Panc1 (cell line): Measurements from ENCODE around the gene BTN3A1. TPM values are rescaled to one million over a fixed set of nuclear protein-coding genes. Genes with fewer than 3 reads are reported as not detected.

Experiments used
- ATAC-seq: fragments of 200-7000 bp; cut with Tn5 transposase; 2 replicates; pipeline ENCODE4 v1.9.1; 2020; ENCODE audit warnings: mild to moderate bottlenecking, moderate library complexity
- BruUV-seq: library from RNA; stranded (reverse); fragments of 400-500 nt; replicated peaks from 2 replicates; lab custom pipeline; 2021; lab: Mats Ljungman, UMichigan
- CTCF ChIA-PET: fragments of 300-600 bp; sonication (Branson Sonifier 250); formaldehyde crosslinking; loops from one replicate; lab custom pipeline; 2022; ENCODE audit warnings: antibody characterized with exemption; lab: Charles Lee
- POLR2A ChIA-PET: fragments of 300-600 bp; sonication (Branson Sonifier 250); formaldehyde crosslinking; loops from one replicate; lab custom pipeline; 2022; ENCODE audit warnings: antibody characterized with exemption; lab: Charles Lee
- DNase-seq: peaks from one replicate; pipeline ENCODE4 v3.0.0-alpha.2; 2010; ENCODE audit warnings: low read depth, low spot score
- H3K27ac ChIP-seq: 2 replicates; pipeline ENCODE4 v1.5.1; 2011; ENCODE audit warnings: mild to moderate bottlenecking, low read length, inconsistent platforms
- H3K27me3 ChIP-seq: fragments of 200-500 bp; sonication (Bioruptor generic); 2 replicates; pipeline ENCODE4 v1.6.0; 2014; ENCODE audit warnings: low read length, inconsistent platforms; ENCODE audit not compliant: control insufficient read depth, insufficient read depth
- H3K36me3 ChIP-seq: fragments of 200-500 bp; sonication (Bioruptor generic); 2 replicates; pipeline ENCODE4 v1.5.1; 2014; ENCODE audit warnings: inconsistent platforms, mild to moderate bottlenecking, low read length, moderate library complexity; ENCODE audit not compliant: control insufficient read depth, insufficient read depth
- H3K4me1 ChIP-seq: 2 replicates; pipeline ENCODE4 v1.5.1; 2011; ENCODE audit warnings: inconsistent platforms, mild to moderate bottlenecking, low read length, moderate library complexity; ENCODE audit not compliant: control insufficient read depth, insufficient read depth
- H3K4me3 ChIP-seq, 2 experiments: 2 replicates each; pipeline ENCODE4 v1.5.1; 2011 to 2012; ENCODE audit warnings: low read depth in 2 of 2, low read length in 2 of 2, mild to moderate bottlenecking in 2 of 2, inconsistent platforms in 1 of 2, moderate library complexity in 1 of 2
- H3K9me3 ChIP-seq: fragments of 200-500 bp; sonication (Bioruptor generic); 2 replicates; pipeline ENCODE4 v1.5.1; 2014; ENCODE audit warnings: low read depth, mild to moderate bottlenecking, inconsistent platforms, low read length, moderate library complexity; ENCODE audit not compliant: control insufficient read depth, insufficient read depth
- POLR2AphosphoS5 ChIP-seq: IDR thresholded peaks from 2 replicates; pipeline ENCODE4 v1.6.1; 2012; ENCODE audit warnings: mild to moderate bottlenecking, low read depth, low read length, moderate library complexity
- REST ChIP-seq, 2 experiments: IDR thresholded peaks; 2 replicates each; pipeline ENCODE4 v1.6.1; 2011 to 2012; ENCODE audit warnings: low read depth in 2 of 2, control low read depth in 1 of 2, low read length in 1 of 2, mild to moderate bottlenecking in 1 of 2, moderate library complexity in 1 of 2; ENCODE audit not compliant: insufficient read depth in 1 of 2
- SIN3A ChIP-seq: IDR thresholded peaks from 2 replicates; pipeline ENCODE4 v1.6.1; 2012; ENCODE audit warnings: low read depth, mild to moderate bottlenecking, low read length, moderate library complexity, borderline replicate concordance; ENCODE audit not compliant: insufficient read depth
- TCF7L2 ChIP-seq: IDR thresholded peaks from 2 replicates; pipeline ENCODE4 v1.6.1; 2011; ENCODE audit warnings: mild to moderate bottlenecking, low read depth, low read length, inconsistent platforms
- in situ Hi-C: cut with HindIII; loops from 2 replicates; pipeline ENCODE4 v1.10.0; 2016; ENCODE audit warnings: low sequenced_read_pairs, low pct_unique_long_range_greater_than_20kb
- intact Hi-C: fragments of 100-400 bp; cut with micrococcal nuclease; formaldehyde crosslinking; loops from one replicate; pipeline ENCODE4 v1.10.0; 2022; ENCODE audit not compliant: unreplicated experiment
- total RNA-seq: library from RNA; stranded (reverse); gene quantifications from one replicate; pipeline ENCODE4 v1.2.1, GENCODE V29; 2021; ENCODE audit not compliant: unreplicated experiment
- TF ChIP-seq, protein P1 (sequence below): fragments of 450-650 bp; IDR thresholded peaks from 2 replicates; pipeline ENCODE4 v1.5.1; 2017; ENCODE audit warnings: mild to moderate bottlenecking

The BTN3A1 gene
- total RNA-seq, 1 experiment from 2014 or later, result 5.0 TPM

DNA sequence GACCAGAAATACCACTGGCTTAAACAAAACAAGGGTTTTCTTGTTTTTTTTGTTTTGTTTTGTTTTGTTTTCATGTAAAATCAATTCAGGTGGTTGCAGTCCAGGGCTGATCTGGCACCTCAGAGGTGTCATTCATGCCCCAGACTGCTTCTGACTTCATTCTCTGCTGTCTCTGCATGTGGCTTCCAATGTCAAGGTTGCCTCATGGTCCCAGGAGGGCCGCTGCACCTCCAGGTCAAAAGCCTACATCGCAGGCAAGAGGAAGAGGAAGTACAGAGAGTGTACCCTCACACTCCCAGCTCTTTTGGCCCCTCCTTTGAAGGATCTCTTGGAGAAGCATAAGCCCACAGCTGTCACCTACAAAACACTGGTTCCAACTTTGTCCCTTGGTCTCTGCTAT lies 1.4 kb upstream of the BTN3A1 start:
- no peaks in the 10 kb centered on the region for H3K9me3 ChIP-seq
- H3K4me1 ChIP-seq, result no peaks in the 10 kb centered on the region
- H3K36me3 ChIP-seq, result no peaks in the 10 kb centered on the region
- no peak for ATAC-seq
- no TSS peak for BruUV-seq
- no peak for DNase-seq
- POLR2A ChIA-PET, result no interaction called here
- CTCF ChIA-PET, result no interaction called here
- in situ Hi-C loops, result no loop called here
- H3K27me3 ChIP-seq, result no peaks in the 10 kb centered on the region
- no peak for TF ChIP-seq SIN3A
- intact Hi-C loops, result no loop called here
- H3K4me3 ChIP-seq, result no peak overlapping the region
- no peak overlapping the region for H3K27ac ChIP-seq

DNA sequence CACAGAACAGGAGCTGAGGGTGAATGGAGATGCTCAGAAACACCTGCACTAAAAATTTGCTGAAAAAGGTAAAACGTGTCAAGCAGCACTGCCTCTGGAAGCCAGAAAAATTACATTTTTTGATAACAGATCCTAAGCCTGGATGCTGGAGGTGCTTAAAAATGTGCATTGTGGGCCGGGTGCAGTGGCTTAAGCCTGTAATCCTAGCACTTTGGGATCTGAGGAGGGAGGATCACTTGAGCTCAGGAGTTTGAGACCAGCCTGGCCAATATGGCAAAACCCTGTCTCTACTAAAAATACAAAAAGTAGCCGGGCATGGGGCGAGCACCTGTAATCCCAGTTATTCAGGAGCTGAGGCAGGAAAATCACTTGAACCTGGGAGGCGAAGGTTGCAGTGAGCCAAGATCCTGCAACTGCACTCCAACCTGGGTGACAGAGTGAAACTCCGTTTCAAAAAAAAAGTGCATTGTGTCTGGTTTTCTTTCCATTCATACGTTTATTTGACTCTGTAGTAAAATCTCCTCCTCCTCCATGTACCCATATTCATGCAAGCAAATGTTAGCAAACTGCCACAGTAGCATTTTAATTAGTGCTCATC lies 587 bp upstream of the BTN3A1 start:
- in situ Hi-C loops (no loop called here), intact Hi-C loops (no loop called here)
- TF ChIP-seq, protein P1, sequence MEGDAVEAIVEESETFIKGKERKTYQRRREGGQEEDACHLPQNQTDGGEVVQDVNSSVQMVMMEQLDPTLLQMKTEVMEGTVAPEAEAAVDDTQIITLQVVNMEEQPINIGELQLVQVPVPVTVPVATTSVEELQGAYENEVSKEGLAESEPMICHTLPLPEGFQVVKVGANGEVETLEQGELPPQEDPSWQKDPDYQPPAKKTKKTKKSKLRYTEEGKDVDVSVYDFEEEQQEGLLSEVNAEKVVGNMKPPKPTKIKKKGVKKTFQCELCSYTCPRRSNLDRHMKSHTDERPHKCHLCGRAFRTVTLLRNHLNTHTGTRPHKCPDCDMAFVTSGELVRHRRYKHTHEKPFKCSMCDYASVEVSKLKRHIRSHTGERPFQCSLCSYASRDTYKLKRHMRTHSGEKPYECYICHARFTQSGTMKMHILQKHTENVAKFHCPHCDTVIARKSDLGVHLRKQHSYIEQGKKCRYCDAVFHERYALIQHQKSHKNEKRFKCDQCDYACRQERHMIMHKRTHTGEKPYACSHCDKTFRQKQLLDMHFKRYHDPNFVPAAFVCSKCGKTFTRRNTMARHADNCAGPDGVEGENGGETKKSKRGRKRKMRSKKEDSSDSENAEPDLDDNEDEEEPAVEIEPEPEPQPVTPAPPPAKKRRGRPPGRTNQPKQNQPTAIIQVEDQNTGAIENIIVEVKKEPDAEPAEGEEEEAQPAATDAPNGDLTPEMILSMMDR, result no peak
- no peak for TF ChIP-seq SIN3A
- no peak for TF ChIP-seq TCF7L2
- no peak for TF ChIP-seq POLR2AphosphoS5
- no peak for TF ChIP-seq REST (IDR thresholded peaks at IDR 0.05; ENCODE audit: insufficient read depth in 1 of 2, low read depth in 2 of 2, low read length in 1 of 2)
- Histone ChIP-seq H3K4me1 (no peaks in the 10 kb centered on the region), H3K4me3 (peak overlapping the region; percentile 55 to 75), H3K36me3 (no peaks in the 10 kb centered on the region), H3K27me3 (no peaks in the 10 kb centered on the region), H3K9me3 (no peaks in the 10 kb centered on the region), H3K27ac (peak overlapping the region; percentile 72)
- DNase-seq, result no peak
- ATAC-seq, result peak; percentile 16; the same call in 1 of the 2 replicates
- POLR2A ChIA-PET, result no interaction called here
- BruUV-seq, result no TSS peak
- CTCF ChIA-PET, result no interaction called here

DNA sequence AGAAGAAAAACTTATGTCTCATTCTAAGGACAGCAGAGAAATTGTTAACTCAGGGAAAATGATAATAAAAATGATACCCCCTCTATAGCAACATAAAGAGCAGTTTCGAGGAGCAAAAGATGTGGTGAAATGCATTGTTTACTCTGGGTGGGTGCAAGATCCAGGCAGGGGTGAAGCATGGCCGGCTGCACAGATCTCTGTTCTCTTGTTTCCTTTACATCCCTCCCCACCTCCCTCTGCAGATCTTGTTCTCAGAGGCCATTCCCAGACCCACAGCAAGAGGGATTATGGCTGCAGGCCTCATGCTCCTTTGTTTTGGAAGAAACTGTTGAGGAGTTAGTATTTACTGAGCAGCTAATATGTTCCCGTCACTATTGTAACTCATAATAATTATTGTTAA lies 1.8 kb downstream of the BTN3A1 start:
- intact Hi-C loops, result no loop called here
- no peaks in the 10 kb centered on the region for H3K36me3 ChIP-seq
- H3K27me3 ChIP-seq, result no peaks in the 10 kb centered on the region
- CTCF ChIA-PET, result no interaction called here
- DNase-seq (no peak), ATAC-seq (no peak)
- BruUV-seq, result no TSS peak
- H3K27ac ChIP-seq, result no peak overlapping the region
- TF ChIP-seq TCF7L2 (no peak), POLR2AphosphoS5 (no peak), REST (IDR thresholded peaks at IDR 0.05; ENCODE audit: insufficient read depth in 1 of 2, low read depth in 2 of 2, low read length in 1 of 2) (no peak), SIN3A (no peak)
- TF ChIP-seq, protein P1, result no peak
- no peak overlapping the region for H3K4me3 ChIP-seq
- POLR2A ChIA-PET, result no interaction called here
- no peaks in the 10 kb centered on the region for H3K4me1 ChIP-seq
- in situ Hi-C loops, result no loop called here
- no peaks in the 10 kb centered on the region for H3K9me3 ChIP-seq
